Measurements from ENCODE around the gene PRKAG2.

The PRKAG2 gene

DNA sequence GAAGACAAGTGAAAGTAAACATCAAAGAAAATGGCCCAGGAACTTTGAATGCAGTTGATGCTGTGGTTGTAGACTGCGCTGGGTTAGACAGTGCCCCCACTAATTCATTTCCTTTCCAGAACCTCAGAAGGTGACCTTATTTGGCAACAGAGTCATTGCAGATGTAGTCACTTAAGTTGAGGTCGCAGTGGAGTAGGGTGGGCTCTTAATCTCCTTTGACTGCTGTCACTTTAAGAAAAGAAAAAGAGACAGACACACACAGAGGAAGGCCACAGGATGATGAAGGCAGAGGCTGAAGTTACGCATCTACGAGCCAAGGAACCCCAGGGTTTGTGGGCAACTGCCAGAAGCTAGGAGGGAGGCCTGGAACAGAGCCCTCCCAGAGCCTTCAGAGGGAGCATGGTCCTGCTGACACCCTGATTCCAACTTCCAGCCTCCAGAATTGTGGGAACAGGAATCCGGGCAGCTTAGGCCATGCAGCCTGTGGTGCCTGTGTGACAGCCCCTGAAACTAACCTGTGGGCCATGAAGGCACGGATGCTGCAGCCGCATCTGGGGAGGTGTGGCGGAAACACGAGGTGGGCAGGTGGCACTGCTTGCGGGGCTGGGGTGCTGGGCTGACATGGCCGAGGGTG is 107.6 kb downstream of the PRKAG2 start:
- H3K4me3 ChIP-seq (ENCODE audit: low read length), result no peak overlapping the region

DNA sequence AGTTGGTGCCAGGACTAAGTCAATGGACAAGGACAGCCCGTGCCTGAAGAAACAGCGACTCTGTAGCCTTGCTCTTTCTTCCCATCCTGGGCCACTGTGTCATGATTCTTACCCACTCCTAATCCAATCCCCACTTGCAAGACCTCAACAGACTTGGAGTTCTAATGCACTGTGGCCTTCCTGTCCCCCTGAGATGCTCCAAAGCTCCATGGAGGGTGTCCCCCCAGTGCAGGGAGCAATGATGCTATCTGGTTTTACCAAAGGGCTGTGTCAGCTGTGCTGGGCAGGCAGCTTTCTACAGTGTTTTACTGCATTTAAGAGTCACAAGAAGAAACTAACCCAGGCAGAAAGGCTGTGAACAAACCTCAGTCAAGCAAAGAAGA is 108.1 kb downstream of the PRKAG2 start:
- Histone ChIP-seq H3K79me2 (ENCODE audit: control insufficient read depth, low read length) (no peaks in the 10 kb centered on the region), H4K20me1 (ENCODE audit: control insufficient read depth, insufficient read depth, low read depth, low read length) (no peaks in the 10 kb centered on the region), H3K27me3 (ENCODE audit: control insufficient read depth, low read length) (peaks cover 12% of the 10 kb centered on the region; the same call in 1 of the 2 replicates), H3K4me3 (ENCODE audit: low read length) (no peak overlapping the region), H3K4me1 (ENCODE audit: control insufficient read depth, low read length) (no peaks in the 10 kb centered on the region), H3K9me2 (replicated peaks; ENCODE audit: control insufficient read depth, low read length) (no peaks in the 10 kb centered on the region), H3K27ac (ENCODE audit: low read depth, low read length) (no peak overlapping the region), H3K4me2 (ENCODE audit: low read length) (no peak overlapping the region), H3K36me3 (ENCODE audit: control insufficient read depth, low read length) (no peaks in the 10 kb centered on the region), H3F3A (ENCODE audit: control insufficient read depth, insufficient read depth) (no peaks in the 10 kb centered on the region), H3K9me3 (ENCODE audit: control insufficient read depth, insufficient read depth, low read length) (no peaks in the 10 kb centered on the region)
- TF ChIP-seq EZH2phosphoT487 (IDR thresholded peaks at IDR 0.05; ENCODE audit: borderline replicate concordance, low read length), result no peak
- TF ChIP-seq, protein P1, sequence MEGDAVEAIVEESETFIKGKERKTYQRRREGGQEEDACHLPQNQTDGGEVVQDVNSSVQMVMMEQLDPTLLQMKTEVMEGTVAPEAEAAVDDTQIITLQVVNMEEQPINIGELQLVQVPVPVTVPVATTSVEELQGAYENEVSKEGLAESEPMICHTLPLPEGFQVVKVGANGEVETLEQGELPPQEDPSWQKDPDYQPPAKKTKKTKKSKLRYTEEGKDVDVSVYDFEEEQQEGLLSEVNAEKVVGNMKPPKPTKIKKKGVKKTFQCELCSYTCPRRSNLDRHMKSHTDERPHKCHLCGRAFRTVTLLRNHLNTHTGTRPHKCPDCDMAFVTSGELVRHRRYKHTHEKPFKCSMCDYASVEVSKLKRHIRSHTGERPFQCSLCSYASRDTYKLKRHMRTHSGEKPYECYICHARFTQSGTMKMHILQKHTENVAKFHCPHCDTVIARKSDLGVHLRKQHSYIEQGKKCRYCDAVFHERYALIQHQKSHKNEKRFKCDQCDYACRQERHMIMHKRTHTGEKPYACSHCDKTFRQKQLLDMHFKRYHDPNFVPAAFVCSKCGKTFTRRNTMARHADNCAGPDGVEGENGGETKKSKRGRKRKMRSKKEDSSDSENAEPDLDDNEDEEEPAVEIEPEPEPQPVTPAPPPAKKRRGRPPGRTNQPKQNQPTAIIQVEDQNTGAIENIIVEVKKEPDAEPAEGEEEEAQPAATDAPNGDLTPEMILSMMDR (IDR thresholded peaks at IDR 0.05; ENCODE audit: low read depth, low read length, poor library complexity, severe bottlenecking), result no peak

More for the DNA sequence above, 107.6 kb downstream of the PRKAG2 start:
- H3K4me2 ChIP-seq (ENCODE audit: low read length), result no peak overlapping the region
- no peaks in the 10 kb centered on the region for H3K79me2 ChIP-seq (ENCODE audit: control insufficient read depth, low read length)
- H3F3A ChIP-seq (ENCODE audit: control insufficient read depth, insufficient read depth), result no peaks in the 10 kb centered on the region
- no peak overlapping the region for H3K27ac ChIP-seq (ENCODE audit: low read depth, low read length)
- H3K9me3 ChIP-seq (ENCODE audit: control insufficient read depth, insufficient read depth, low read length), result no peaks in the 10 kb centered on the region
- no peaks in the 10 kb centered on the region for H3K36me3 ChIP-seq (ENCODE audit: control insufficient read depth, low read length)
- TF ChIP-seq, protein P1 (IDR thresholded peaks at IDR 0.05; ENCODE audit: low read depth, low read length, poor library complexity, severe bottlenecking), result no peak
- TF ChIP-seq EZH2phosphoT487 (IDR thresholded peaks at IDR 0.05; ENCODE audit: borderline replicate concordance, low read length), result no peak
- no peaks in the 10 kb centered on the region for H4K20me1 ChIP-seq (ENCODE audit: control insufficient read depth, insufficient read depth, low read depth, low read length)
- H3K9me2 ChIP-seq (replicated peaks; ENCODE audit: control insufficient read depth, low read length), result no peaks in the 10 kb centered on the region
- no peaks in the 10 kb centered on the region for H3K4me1 ChIP-seq (ENCODE audit: control insufficient read depth, low read length)
- H3K27me3 ChIP-seq (ENCODE audit: control insufficient read depth, low read length), result peaks cover 12% of the 10 kb centered on the region; the same call in 1 of the 2 replicates

GRCh38 chr7:151767557-151767956 is 109.4 kb downstream of the PRKAG2 start:
- Histone ChIP-seq H4K20me1 (ENCODE audit: control insufficient read depth, insufficient read depth, low read depth, low read length) (no peaks in the 10 kb centered on the region), H3K27ac (ENCODE audit: low read depth, low read length) (no peak overlapping the region), H3F3A (ENCODE audit: control insufficient read depth, insufficient read depth) (no peaks in the 10 kb centered on the region), H3K4me2 (ENCODE audit: low read length) (no peak overlapping the region), H3K79me2 (ENCODE audit: control insufficient read depth, low read length) (no peaks in the 10 kb centered on the region), H3K4me1 (ENCODE audit: control insufficient read depth, low read length) (no peaks in the 10 kb centered on the region), H3K4me3 (ENCODE audit: low read length) (no peak overlapping the region), H3K9me2 (replicated peaks; ENCODE audit: control insufficient read depth, low read length) (no peaks in the 10 kb centered on the region), H3K27me3 (ENCODE audit: control insufficient read depth, low read length) (peaks cover 12% of the 10 kb centered on the region; the same call in 1 of the 2 replicates), H3K9me3 (ENCODE audit: control insufficient read depth, insufficient read depth, low read length) (no peaks in the 10 kb centered on the region), H3K36me3 (ENCODE audit: control insufficient read depth, low read length) (no peaks in the 10 kb centered on the region)
- TF ChIP-seq, protein P1 (IDR thresholded peaks at IDR 0.05; ENCODE audit: low read depth, low read length, poor library complexity, severe bottlenecking), result no peak
- TF ChIP-seq EZH2phosphoT487 (IDR thresholded peaks at IDR 0.05; ENCODE audit: borderline replicate concordance, low read length), result no peak

Measured in DOHH2 (cell line).